Endodermal cell (in vitro differentiated cells): Measurements from ENCODE around the gene CIDEC. TPM values are rescaled to one million over a fixed set of nuclear protein-coding genes. Genes with fewer than 3 reads are reported as not detected.
"Not testable (repeated sequence)": the region's sequence is repeated elsewhere in the genome, so short reads cannot be mapped to it uniquely, and the experiment has no call there.

Source experiments
- DNase-seq: peaks from one replicate; pipeline ENCODE4 v3.0.0-alpha.2; 2017
- H3K27ac ChIP-seq: 2 replicates; pipeline ENCODE4 v1.5.1; 2013; ENCODE audit warnings: mild to moderate bottlenecking, low read depth, low read length, moderate library complexity
- H3K27me3 ChIP-seq: 2 replicates; pipeline ENCODE4 v1.6.1; 2013; ENCODE audit warnings: mild to moderate bottlenecking, low read length, moderate library complexity; ENCODE audit not compliant: insufficient read depth, control insufficient read depth, poor library complexity, severe bottlenecking
- H3K36me3 ChIP-seq: 2 replicates; pipeline ENCODE4 v1.7.0; 2013; ENCODE audit warnings: mild to moderate bottlenecking, low read length, moderate library complexity; ENCODE audit not compliant: control insufficient read depth, insufficient read depth
- H3K4me1 ChIP-seq: one replicate; pipeline ENCODE4 v1.7.0; 2013; ENCODE audit warnings: low read length; ENCODE audit not compliant: control insufficient read depth, insufficient read depth
- H3K4me3 ChIP-seq: 2 replicates; pipeline ENCODE4 v1.5.1; 2013; ENCODE audit warnings: mild to moderate bottlenecking, low read length, moderate library complexity
- H3K9ac ChIP-seq: 2 replicates; pipeline ENCODE4 v1.6.1; 2013; ENCODE audit warnings: mild to moderate bottlenecking, low read length, moderate library complexity; ENCODE audit not compliant: poor library complexity, severe bottlenecking; ENCODE audit errors: extremely low read depth
- H3K9me3 ChIP-seq: 2 replicates; pipeline ENCODE4 v1.6.1; 2013; ENCODE audit warnings: mild to moderate bottlenecking, low read length, moderate library complexity; ENCODE audit not compliant: control insufficient read depth
- H3K27ac Mint-ChIP-seq: 2 replicates; pipeline ENCODE4 v1.8.0; 2020; ENCODE audit warnings: mixed read lengths
- H3K27me3 Mint-ChIP-seq: 2 replicates; pipeline ENCODE4 v1.8.0; 2021; ENCODE audit warnings: mild to moderate bottlenecking, mixed read lengths; ENCODE audit not compliant: insufficient read depth
- H3K36me3 Mint-ChIP-seq: 2 replicates; pipeline ENCODE4 v1.8.0; 2020; ENCODE audit warnings: low read depth, mixed read lengths
- H3K4me1 Mint-ChIP-seq: 2 replicates; pipeline ENCODE4 v1.8.0; 2020; ENCODE audit warnings: mixed read lengths
- H3K4me3 Mint-ChIP-seq: 2 replicates; pipeline ENCODE4 v1.8.0; 2020; ENCODE audit warnings: mild to moderate bottlenecking, moderate library complexity, mixed read lengths
- H3K9me3 Mint-ChIP-seq: 2 replicates; pipeline ENCODE4 v1.8.0; 2020; ENCODE audit warnings: mild to moderate bottlenecking, mixed read lengths
- CTCF ChIP-seq: fragments of 200-600 bp; sonication (generic); conservative IDR thresholded peaks from 2 replicates; pipeline ENCODE4 v1.5.0; 2021; ENCODE audit warnings: antibody characterized with exemption, mild to moderate bottlenecking
- WGBS, 2 experiments: methylation state at CpG; one replicate each; pipeline versions ENCODE4 v1.1.5 to v1.1.7; 2013; ENCODE audit warnings: missing lambda C conversion rate in 2 of 2, mixed read lengths in 1 of 2; ENCODE audit not compliant: insufficient coverage in 1 of 2, insufficient read length in 1 of 2; 5-methylcytosine and 5-hydroxymethylcytosine counted together
- total RNA-seq, 2 donors: library from RNA; stranded (reverse); fragmentation: NEBNext Ultra II Directional in 1 of 2; extraction: Animal tissue kit (Norgen Biotek cat#: 25700) in 1 of 2; gene quantifications; 2 replicates in 1 of 2; 3 replicates in 1 of 2; pipeline ENCODE4 v1.2.1, GENCODE V29; 2021

CIDEC gene
- total RNA-seq, 2 donors from 2014 or later, result not detected

- Histone ChIP-seq H3K4me3 (no peak overlapping the region), H3K27me3 (no peaks in the 10 kb centered on the region), H3K9ac (no peak overlapping the region), H3K9me3 (no peaks in the 10 kb centered on the region), H3K4me1 (no peaks in the 10 kb centered on the region), H3K36me3 (peaks cover 5% of the 10 kb centered on the region), H3K27ac (no peak overlapping the region)
- no peaks in the 10 kb centered on the region for H3K27me3 Mint-ChIP-seq
- H3K27ac Mint-ChIP-seq, result no peak overlapping the region
- TF ChIP-seq CTCF, result no peak
- peaks cover 20% of the 10 kb centered on the region for H3K4me1 Mint-ChIP-seq
- DNase-seq, result no peak
- no peak overlapping the region for H3K4me3 Mint-ChIP-seq
- H3K9me3 Mint-ChIP-seq, result no peaks in the 10 kb centered on the region
- peaks cover 10% of the 10 kb centered on the region for H3K36me3 Mint-ChIP-seq
- 85 to 88% methylated on average over 7 of the region's 8 CpGs for WGBS, 2 experiments
Observed at GRCh38 chr3:9898467-9899241, 18.6 kb upstream of the CIDEC start.

- TF ChIP-seq CTCF, result no peak
- WGBS, 2 experiments, result 79 to 81% methylated on average over 4 of the region's 4 CpGs
- Histone ChIP-seq H3K27me3 (no peaks in the 10 kb centered on the region), H3K36me3 (peaks cover 14% of the 10 kb centered on the region), H3K27ac (peak overlapping the region; percentile 57), H3K9me3 (no peaks in the 10 kb centered on the region), H3K4me3 (no peak overlapping the region), H3K9ac (no peak overlapping the region), H3K4me1 (no peaks in the 10 kb centered on the region)
- H3K27me3 Mint-ChIP-seq, result no peaks in the 10 kb centered on the region
- H3K27ac Mint-ChIP-seq, result no peak overlapping the region
- no peak for DNase-seq
- H3K9me3 Mint-ChIP-seq, result no peaks in the 10 kb centered on the region
- H3K36me3 Mint-ChIP-seq, result peaks cover 17% of the 10 kb centered on the region
- no peak overlapping the region for H3K4me3 Mint-ChIP-seq
- H3K4me1 Mint-ChIP-seq, result peaks cover 12% of the 10 kb centered on the region
Observed at GRCh38 chr3:9897408-9898372, 17.6 kb upstream of the CIDEC start.

- H3K9ac ChIP-seq, H3K9me3 ChIP-seq, H3K4me3 ChIP-seq, H3K4me1 Mint-ChIP-seq, DNase-seq, H3K27me3 ChIP-seq, H3K27me3 Mint-ChIP-seq, H3K4me1 ChIP-seq, H3K4me3 Mint-ChIP-seq, H3K27ac ChIP-seq, H3K27ac Mint-ChIP-seq, H3K9me3 Mint-ChIP-seq: not testable (repeated sequence)
- H3K36me3 ChIP-seq, result peaks cover 20% of the 10 kb centered on the region
- peaks cover 23% of the 10 kb centered on the region for H3K36me3 Mint-ChIP-seq
- 95% methylated on average over 4 to 10 of the region's 10 CpGs for WGBS, 2 experiments
Observed at GRCh38 chr3:9896755-9897407, 16.8 kb upstream of the CIDEC start.

- not testable (repeated sequence) for H3K4me1 Mint-ChIP-seq, H3K4me1 ChIP-seq, H3K27ac Mint-ChIP-seq, H3K27ac ChIP-seq, H3K9me3 ChIP-seq, H3K9ac ChIP-seq, H3K9me3 Mint-ChIP-seq, H3K27me3 ChIP-seq, H3K4me3 ChIP-seq, H3K27me3 Mint-ChIP-seq, DNase-seq, H3K4me3 Mint-ChIP-seq
- 94 to 98% methylated on average over 3 of the region's 3 CpGs for WGBS, 2 experiments
- H3K36me3 Mint-ChIP-seq, result peaks cover 25% of the 10 kb centered on the region
- peaks cover 20% of the 10 kb centered on the region for H3K36me3 ChIP-seq
Observed at GRCh38 chr3:9895715-9896114, 15.7 kb upstream of the CIDEC start.
